Measurements from ENCODE around the gene HS6ST1. TPM values are rescaled to one million over a fixed set of nuclear protein-coding genes. Genes with fewer than 3 reads are reported as not detected.

The HS6ST1 gene
- total RNA-seq, 1 experiment from 2014 or later, result 21.5 TPM

DNA sequence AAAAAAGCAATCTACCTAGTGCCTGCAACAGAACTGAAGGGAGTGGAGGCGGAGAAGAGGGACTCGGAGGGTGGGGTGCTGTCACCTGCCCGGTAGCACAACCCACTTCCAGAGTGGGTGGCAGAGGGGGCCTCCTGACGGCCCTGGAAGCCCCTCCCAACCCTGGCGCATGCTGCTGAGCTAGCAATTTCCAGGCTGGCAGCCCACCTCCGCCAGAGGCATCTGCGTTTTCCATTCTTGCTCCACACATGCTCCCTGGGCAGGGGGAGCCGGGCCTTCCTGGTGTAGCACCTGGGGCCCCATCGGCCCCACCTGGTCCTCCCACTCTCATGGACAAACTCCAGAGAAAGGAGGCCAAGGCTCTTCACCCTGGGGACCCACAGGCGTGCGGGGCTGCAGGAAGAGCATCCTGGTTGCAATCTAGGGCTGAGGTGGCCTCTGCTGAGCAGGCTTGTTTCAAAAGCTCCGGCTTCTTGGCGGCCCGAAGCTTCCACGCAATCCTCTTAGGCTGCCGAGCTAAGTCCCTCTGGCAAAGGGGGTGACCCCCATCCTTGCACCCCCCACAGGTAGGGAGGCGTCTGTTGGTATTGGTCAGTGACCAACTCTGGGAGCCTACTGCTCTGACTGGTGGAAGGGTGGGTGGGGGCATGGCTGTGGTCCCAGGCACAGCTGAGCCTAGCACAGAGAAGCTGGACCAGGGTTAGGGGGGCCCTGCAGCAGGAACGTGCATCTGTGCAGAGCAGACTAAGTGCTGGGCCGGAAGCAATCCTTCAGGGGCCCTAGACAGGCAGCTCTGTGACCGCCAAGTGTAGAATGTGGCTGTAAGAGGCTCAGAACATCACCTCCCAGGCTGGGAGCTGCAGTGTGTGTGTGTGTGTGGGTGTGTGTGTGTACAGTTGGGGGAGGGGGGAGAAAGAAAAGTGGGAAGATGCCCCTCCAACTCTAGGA lies 2.6 kb downstream of the HS6ST1 start:
- peak overlapping the region; percentile 100 for H3K4me2 ChIP-seq (ENCODE audit: low read length)
- ATAC-seq, result no peak
- no peaks in the 10 kb centered on the region for H3K36me3 ChIP-seq (ENCODE audit: low read depth, low read length)
- H2AFZ ChIP-seq (ENCODE audit: low read length), result no peak overlapping the region
- no peaks in the 10 kb centered on the region for H3F3A ChIP-seq (ENCODE audit: low read length, unreplicated experiment)
- intact Hi-C loops (cut with micrococcal nuclease), result no loop called here
- TF ChIP-seq EZH2 (IDR thresholded peaks at IDR 0.05; ENCODE audit: low read length, unreplicated experiment) (no peak), EZH2phosphoT487 (IDR thresholded peaks at IDR 0.05; ENCODE audit: borderline replicate concordance, low read length) (no peak)
- TF ChIP-seq, protein P1, sequence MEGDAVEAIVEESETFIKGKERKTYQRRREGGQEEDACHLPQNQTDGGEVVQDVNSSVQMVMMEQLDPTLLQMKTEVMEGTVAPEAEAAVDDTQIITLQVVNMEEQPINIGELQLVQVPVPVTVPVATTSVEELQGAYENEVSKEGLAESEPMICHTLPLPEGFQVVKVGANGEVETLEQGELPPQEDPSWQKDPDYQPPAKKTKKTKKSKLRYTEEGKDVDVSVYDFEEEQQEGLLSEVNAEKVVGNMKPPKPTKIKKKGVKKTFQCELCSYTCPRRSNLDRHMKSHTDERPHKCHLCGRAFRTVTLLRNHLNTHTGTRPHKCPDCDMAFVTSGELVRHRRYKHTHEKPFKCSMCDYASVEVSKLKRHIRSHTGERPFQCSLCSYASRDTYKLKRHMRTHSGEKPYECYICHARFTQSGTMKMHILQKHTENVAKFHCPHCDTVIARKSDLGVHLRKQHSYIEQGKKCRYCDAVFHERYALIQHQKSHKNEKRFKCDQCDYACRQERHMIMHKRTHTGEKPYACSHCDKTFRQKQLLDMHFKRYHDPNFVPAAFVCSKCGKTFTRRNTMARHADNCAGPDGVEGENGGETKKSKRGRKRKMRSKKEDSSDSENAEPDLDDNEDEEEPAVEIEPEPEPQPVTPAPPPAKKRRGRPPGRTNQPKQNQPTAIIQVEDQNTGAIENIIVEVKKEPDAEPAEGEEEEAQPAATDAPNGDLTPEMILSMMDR (conservative IDR thresholded peaks at IDR 0.05; ENCODE audit: low read depth, low read length), result no peak
- H3K9me2 ChIP-seq (replicated peaks; ENCODE audit: low read length), result no peaks in the 10 kb centered on the region
- DNase-seq, result no peak
- CTCF ChIA-PET, result no interaction called here
- BruUV-seq (replicated peaks), result no TSS peak
- H3K27ac ChIP-seq (ENCODE audit: low read length), result no peak overlapping the region
- H3K9ac ChIP-seq (ENCODE audit: low read length), result no peak overlapping the region
- peaks cover 30% of the 10 kb centered on the region for H4K20me1 ChIP-seq (ENCODE audit: low read length)
- H3K27me3 ChIP-seq (ENCODE audit: low read length), result no peaks in the 10 kb centered on the region
- peak overlapping the region; percentile 91 for H3K4me3 ChIP-seq (ENCODE audit: low read length)
- H3K9me3 ChIP-seq (ENCODE audit: low read length), result no peaks in the 10 kb centered on the region
- peaks cover 8% of the 10 kb centered on the region; the same call in 1 of the 2 replicates for H3K4me1 ChIP-seq (ENCODE audit: insufficient read depth, low read length)
- POLR2A ChIA-PET (ENCODE audit: unreplicated experiment), result no interaction called here
- peaks cover 66% of the 10 kb centered on the region for H3K79me2 ChIP-seq (ENCODE audit: low read length)

DNA sequence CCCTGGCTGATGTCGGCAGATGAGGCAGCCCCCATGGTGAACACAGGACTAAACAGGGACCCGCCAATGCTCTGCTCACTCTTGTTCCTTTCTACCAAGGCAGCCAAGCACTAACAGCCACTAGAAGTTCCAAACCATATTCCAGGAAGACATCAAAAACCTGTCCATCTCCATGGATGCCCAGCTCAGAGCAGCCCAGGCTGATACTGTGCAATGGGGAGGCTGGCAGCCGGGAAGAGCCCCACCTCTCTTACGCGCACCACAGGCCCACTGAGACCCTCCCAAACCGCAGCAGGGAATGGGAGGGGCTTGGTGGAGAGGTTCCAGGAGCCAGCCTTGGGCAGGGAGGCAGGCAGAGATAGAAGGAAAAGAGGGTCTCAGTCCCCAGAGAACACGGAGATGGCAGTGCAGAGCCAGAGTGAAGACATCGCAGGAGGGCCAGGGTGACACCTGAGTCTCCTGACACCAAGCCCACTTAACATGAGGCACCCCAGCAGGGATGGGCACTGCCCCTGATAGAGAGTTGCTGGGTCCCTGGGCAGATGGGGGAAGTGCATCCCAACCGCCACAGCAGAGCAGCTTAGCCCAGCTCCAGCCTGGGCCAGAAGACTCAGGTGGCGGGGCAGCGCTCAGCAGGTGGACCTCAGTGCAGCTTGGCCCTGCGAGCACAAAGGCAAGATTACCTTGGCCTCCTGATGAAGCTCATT lies 3.4 kb downstream of the HS6ST1 start:
- H3K4me3 ChIP-seq (ENCODE audit: low read length), result no peak overlapping the region
- no peaks in the 10 kb centered on the region for H3K9me3 ChIP-seq (ENCODE audit: low read length)
- intact Hi-C loops (cut with micrococcal nuclease), result no loop called here
- H3K9me2 ChIP-seq (replicated peaks; ENCODE audit: low read length), result no peaks in the 10 kb centered on the region
- H3K27me3 ChIP-seq (ENCODE audit: low read length), result no peaks in the 10 kb centered on the region
- peaks cover 69% of the 10 kb centered on the region for H3K79me2 ChIP-seq (ENCODE audit: low read length)
- BruUV-seq (replicated peaks), result no TSS peak
- peaks cover 30% of the 10 kb centered on the region for H4K20me1 ChIP-seq (ENCODE audit: low read length)
- H3K4me1 ChIP-seq (ENCODE audit: insufficient read depth, low read length), result peaks cover 8% of the 10 kb centered on the region; the same call in 1 of the 2 replicates
- POLR2A ChIA-PET (ENCODE audit: unreplicated experiment), result no interaction called here
- TF ChIP-seq EZH2 (IDR thresholded peaks at IDR 0.05; ENCODE audit: low read length, unreplicated experiment) (no peak), EZH2phosphoT487 (IDR thresholded peaks at IDR 0.05; ENCODE audit: borderline replicate concordance, low read length) (no peak)
- TF ChIP-seq, protein P1 (conservative IDR thresholded peaks at IDR 0.05; ENCODE audit: low read depth, low read length), result no peak
- CTCF ChIA-PET, result no interaction called here
- H3K4me2 ChIP-seq (ENCODE audit: low read length), result no peak overlapping the region
- no peaks in the 10 kb centered on the region for H3K36me3 ChIP-seq (ENCODE audit: low read depth, low read length)
- H2AFZ ChIP-seq (ENCODE audit: low read length), result no peak overlapping the region
- H3F3A ChIP-seq (ENCODE audit: low read length, unreplicated experiment), result no peaks in the 10 kb centered on the region
- no peak overlapping the region for H3K27ac ChIP-seq (ENCODE audit: low read length)
- no peak for DNase-seq
- H3K9ac ChIP-seq (ENCODE audit: low read length), result no peak overlapping the region
- no peak for ATAC-seq

Data from PC-3 (cell line).